K562 (cell line): Measurements from ENCODE around the gene SLC1A5. TPM values are rescaled to one million over a fixed set of nuclear protein-coding genes. Genes with fewer than 3 reads are reported as not detected.

Source experiments
- FOXA3 ChIP-seq, 2 experiments: fragments of 450-650 bp in 1 of 2; sonication (generic) in 1 of 2; formaldehyde crosslinking; IDR thresholded peaks in 1 of 2; conservative IDR thresholded peaks in 1 of 2; 2 replicates each; pipeline versions ENCODE4 v1.4.0 to v1.8.0; 2020 to 2022; ENCODE audit warnings: mild to moderate bottlenecking in 2 of 2, missing genetic modification reagents in 1 of 2
- KAT7 ChIP-seq: sonication (generic); formaldehyde crosslinking; IDR thresholded peaks from 2 replicates; pipeline ENCODE4 v1.8.0; 2022; ENCODE audit warnings: missing genetic modification reagents, mild to moderate bottlenecking, borderline replicate concordance
- KLF6 ChIP-seq: fragments of 250-450 bp; sonication (Bioruptor Pico); IDR thresholded peaks from 2 replicates; pipeline ENCODE4 v1.4.0; 2020; ENCODE audit warnings: mild to moderate bottlenecking, moderate library complexity, borderline replicate concordance
- MAFK ChIP-seq: IDR thresholded peaks from 2 replicates; pipeline ENCODE4 v1.6.1; 2011; ENCODE audit warnings: low read length, improper control_type of control experiment
- PTBP1 ChIP-seq: fragments of 200-400 bp; formaldehyde crosslinking; IDR thresholded peaks from 2 replicates; pipeline ENCODE4 v1.6.1; 2017; ENCODE audit warnings: low read depth, low read length
- RNF2 ChIP-seq: sonication (generic); IDR thresholded peaks from 2 replicates; pipeline ENCODE4 v1.6.1; 2016
- SMC3 ChIP-seq: conservative IDR thresholded peaks from 2 replicates; pipeline ENCODE4 v1.6.1; 2011; ENCODE audit warnings: low read depth, low read length, improper control_type of control experiment; ENCODE audit not compliant: insufficient read depth
- ZEB2 ChIP-seq: fragments of 450-650 bp; IDR thresholded peaks from 2 replicates; pipeline ENCODE4 v1.6.1; 2016
- ZNF282 ChIP-seq: sonication (generic); formaldehyde crosslinking; IDR thresholded peaks from 2 replicates; pipeline ENCODE4 v1.8.1; 2023; ENCODE audit warnings: missing genetic modification reagents
- ZZZ3 ChIP-seq: fragments of 450-650 bp; IDR thresholded peaks from 2 replicates; pipeline ENCODE4 v1.6.1; 2016; ENCODE audit warnings: antibody characterized with exemption, mild to moderate bottlenecking, moderate library complexity
- polyA plus RNA-seq, 8 experiments: library from polyadenylated mRNA; depleted of rRNA in 4 of 8; stranded (reverse) in 5 of 8; unstranded in 3 of 8; fragments of >200 nt; fragmentation: Nextera tagmentation in 2 of 8; fragmentation: Illumina TruSeq in 1 of 8; extraction: Ambion mirVana in 2 of 8; extraction: Trizol in 1 of 8; gene quantifications; 2 replicates each; pipeline versions ENCODE4 v1.2.1 to v1.2.3, GENCODE V29; 2011 to 2014; ENCODE audit warnings: inconsistent platforms in 1 of 8, missing spikeins in 1 of 8
- total RNA-seq, 7 experiments: library from RNA; depleted of rRNA in 6 of 7; stranded (reverse); fragments of >200 nt in 6 of 7; fragmentation: Illumina TruSeq in 2 of 7; extraction: Trizol in 2 of 7; gene quantifications; 2 replicates each; pipeline versions ENCODE4 v1.2.1 to v1.2.3, GENCODE V29; 2011 to 2021; ENCODE audit warnings: low replicate concordance in 1 of 7
- TF ChIP-seq, protein P1 (sequence below): conservative IDR thresholded peaks from 2 replicates; pipeline ENCODE4 v1.6.1; 2011; ENCODE audit warnings: low read depth, mild to moderate bottlenecking, low read length; ENCODE audit not compliant: control insufficient read depth
- TF ChIP-seq, protein P2 (sequence below), 2 experiments: fragments of 450-650 bp; IDR thresholded peaks; 2 replicates each; pipeline ENCODE4 v1.6.1; 2018; ENCODE audit warnings: mild to moderate bottlenecking in 2 of 2, low read depth in 1 of 2; ENCODE audit not compliant: partially characterized antibody in 2 of 2
- TF ChIP-seq, protein P3 (sequence below): fragments of 250-450 bp; sonication (Bioruptor Pico); IDR thresholded peaks from 2 replicates; pipeline ENCODE4 v1.5.0; 2021
- TF ChIP-seq, protein P4 (sequence below): sonication (generic); formaldehyde crosslinking; IDR thresholded peaks from 2 replicates; pipeline ENCODE4 v1.8.0; 2022; ENCODE audit warnings: missing genetic modification reagents, mild to moderate bottlenecking, borderline replicate concordance
- TF ChIP-seq, protein P5 (sequence below), 2 experiments: fragments of 450-650 bp in 1 of 2; sonication (generic) in 1 of 2; formaldehyde crosslinking; conservative IDR thresholded peaks; 2 replicates each; pipeline versions ENCODE4 v1.4.0 to v1.8.1; 2020 to 2022; ENCODE audit warnings: mild to moderate bottlenecking in 1 of 2, missing genetic modification reagents in 1 of 2
- TF ChIP-seq, protein P6 (sequence below): IDR thresholded peaks from 2 replicates; pipeline ENCODE4 v1.6.1; 2012; ENCODE audit warnings: low read depth, low read length, improper control_type of control experiment, borderline replicate concordance

Gene SLC1A5
- total and polyA plus RNA-seq, 9 of the 15 experiments (the other 6 are each of a cell fraction or from before 2014, with no cell fraction given) = 31.2 to 417 (median 134) TPM

DNA sequence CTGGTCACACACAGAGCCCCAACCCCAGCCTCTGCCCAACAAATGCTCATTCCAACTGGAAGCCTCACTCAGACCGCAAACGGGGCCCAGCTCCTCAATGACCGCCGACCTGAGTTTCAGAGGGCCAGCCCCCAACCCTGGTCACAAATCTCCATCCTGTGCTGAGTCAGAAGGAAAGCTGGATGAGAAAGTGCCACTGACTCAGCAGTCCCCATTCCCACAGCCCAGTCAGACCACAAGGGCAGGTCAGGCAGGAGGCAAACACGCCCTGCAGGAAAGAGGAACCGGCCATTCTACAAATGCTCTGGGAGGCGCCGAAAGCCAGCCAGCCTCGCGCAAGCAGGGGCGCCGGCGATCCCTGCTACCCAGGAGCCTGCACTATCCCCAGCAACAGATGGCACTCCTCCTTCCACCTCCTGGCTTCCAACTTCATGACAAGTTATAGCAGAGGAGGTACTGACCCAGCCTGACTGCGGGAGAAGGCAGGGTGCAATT is 57.3 kb downstream of the SLC1A5 start (continued):
- TF ChIP-seq, protein P1, sequence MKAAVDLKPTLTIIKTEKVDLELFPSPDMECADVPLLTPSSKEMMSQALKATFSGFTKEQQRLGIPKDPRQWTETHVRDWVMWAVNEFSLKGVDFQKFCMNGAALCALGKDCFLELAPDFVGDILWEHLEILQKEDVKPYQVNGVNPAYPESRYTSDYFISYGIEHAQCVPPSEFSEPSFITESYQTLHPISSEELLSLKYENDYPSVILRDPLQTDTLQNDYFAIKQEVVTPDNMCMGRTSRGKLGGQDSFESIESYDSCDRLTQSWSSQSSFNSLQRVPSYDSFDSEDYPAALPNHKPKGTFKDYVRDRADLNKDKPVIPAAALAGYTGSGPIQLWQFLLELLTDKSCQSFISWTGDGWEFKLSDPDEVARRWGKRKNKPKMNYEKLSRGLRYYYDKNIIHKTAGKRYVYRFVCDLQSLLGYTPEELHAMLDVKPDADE = no peak; the same call in 1 of the 2 replicates
- TF ChIP-seq PTBP1 (0 out of 2 replicates have a peak, but pooled peaks have one; percentile 41), KLF6 (CRISPR knock-in tag) (no peak), FOXA3 (CRISPR knock-in tag; conservative IDR thresholded peaks at IDR 0.05 in 1 of 2, IDR thresholded peaks at IDR 0.05 in 1 of 2) (no peak), SMC3 (no peak), ZEB2 (0 out of 2 replicates have a peak, but pooled peaks have one; percentile 12), ZZZ3 (no peak), MAFK (peak; percentile 94), KAT7 (CRISPR knock-in tag) (no peak), ZNF282 (CRISPR knock-in tag) (no peak), RNF2 (peak; percentile 77)
- TF ChIP-seq, protein P2, sequence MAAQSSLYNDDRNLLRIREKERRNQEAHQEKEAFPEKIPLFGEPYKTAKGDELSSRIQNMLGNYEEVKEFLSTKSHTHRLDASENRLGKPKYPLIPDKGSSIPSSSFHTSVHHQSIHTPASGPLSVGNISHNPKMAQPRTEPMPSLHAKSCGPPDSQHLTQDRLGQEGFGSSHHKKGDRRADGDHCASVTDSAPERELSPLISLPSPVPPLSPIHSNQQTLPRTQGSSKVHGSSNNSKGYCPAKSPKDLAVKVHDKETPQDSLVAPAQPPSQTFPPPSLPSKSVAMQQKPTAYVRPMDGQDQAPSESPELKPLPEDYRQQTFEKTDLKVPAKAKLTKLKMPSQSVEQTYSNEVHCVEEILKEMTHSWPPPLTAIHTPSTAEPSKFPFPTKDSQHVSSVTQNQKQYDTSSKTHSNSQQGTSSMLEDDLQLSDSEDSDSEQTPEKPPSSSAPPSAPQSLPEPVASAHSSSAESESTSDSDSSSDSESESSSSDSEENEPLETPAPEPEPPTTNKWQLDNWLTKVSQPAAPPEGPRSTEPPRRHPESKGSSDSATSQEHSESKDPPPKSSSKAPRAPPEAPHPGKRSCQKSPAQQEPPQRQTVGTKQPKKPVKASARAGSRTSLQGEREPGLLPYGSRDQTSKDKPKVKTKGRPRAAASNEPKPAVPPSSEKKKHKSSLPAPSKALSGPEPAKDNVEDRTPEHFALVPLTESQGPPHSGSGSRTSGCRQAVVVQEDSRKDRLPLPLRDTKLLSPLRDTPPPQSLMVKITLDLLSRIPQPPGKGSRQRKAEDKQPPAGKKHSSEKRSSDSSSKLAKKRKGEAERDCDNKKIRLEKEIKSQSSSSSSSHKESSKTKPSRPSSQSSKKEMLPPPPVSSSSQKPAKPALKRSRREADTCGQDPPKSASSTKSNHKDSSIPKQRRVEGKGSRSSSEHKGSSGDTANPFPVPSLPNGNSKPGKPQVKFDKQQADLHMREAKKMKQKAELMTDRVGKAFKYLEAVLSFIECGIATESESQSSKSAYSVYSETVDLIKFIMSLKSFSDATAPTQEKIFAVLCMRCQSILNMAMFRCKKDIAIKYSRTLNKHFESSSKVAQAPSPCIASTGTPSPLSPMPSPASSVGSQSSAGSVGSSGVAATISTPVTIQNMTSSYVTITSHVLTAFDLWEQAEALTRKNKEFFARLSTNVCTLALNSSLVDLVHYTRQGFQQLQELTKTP (IDR thresholded peaks at IDR 0.05; ENCODE audit: low read depth in 1 of 2, partially characterized antibody in 2 of 2) = no peak
- TF ChIP-seq, protein P3, sequence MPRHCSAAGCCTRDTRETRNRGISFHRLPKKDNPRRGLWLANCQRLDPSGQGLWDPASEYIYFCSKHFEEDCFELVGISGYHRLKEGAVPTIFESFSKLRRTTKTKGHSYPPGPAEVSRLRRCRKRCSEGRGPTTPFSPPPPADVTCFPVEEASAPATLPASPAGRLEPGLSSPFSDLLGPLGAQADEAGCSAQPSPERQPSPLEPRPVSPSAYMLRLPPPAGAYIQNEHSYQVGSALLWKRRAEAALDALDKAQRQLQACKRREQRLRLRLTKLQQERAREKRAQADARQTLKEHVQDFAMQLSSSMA = no peak
- TF ChIP-seq, protein P4, sequence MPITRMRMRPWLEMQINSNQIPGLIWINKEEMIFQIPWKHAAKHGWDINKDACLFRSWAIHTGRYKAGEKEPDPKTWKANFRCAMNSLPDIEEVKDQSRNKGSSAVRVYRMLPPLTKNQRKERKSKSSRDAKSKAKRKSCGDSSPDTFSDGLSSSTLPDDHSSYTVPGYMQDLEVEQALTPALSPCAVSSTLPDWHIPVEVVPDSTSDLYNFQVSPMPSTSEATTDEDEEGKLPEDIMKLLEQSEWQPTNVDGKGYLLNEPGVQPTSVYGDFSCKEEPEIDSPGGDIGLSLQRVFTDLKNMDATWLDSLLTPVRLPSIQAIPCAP = no peak
- TF ChIP-seq, protein P5, sequence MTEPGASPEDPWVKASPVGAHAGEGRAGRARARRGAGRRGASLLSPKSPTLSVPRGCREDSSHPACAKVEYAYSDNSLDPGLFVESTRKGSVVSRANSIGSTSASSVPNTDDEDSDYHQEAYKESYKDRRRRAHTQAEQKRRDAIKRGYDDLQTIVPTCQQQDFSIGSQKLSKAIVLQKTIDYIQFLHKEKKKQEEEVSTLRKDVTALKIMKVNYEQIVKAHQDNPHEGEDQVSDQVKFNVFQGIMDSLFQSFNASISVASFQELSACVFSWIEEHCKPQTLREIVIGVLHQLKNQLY (CRISPR knock-in tag; conservative IDR thresholded peaks at IDR 0.05) = no peak
- TF ChIP-seq, protein P6, sequence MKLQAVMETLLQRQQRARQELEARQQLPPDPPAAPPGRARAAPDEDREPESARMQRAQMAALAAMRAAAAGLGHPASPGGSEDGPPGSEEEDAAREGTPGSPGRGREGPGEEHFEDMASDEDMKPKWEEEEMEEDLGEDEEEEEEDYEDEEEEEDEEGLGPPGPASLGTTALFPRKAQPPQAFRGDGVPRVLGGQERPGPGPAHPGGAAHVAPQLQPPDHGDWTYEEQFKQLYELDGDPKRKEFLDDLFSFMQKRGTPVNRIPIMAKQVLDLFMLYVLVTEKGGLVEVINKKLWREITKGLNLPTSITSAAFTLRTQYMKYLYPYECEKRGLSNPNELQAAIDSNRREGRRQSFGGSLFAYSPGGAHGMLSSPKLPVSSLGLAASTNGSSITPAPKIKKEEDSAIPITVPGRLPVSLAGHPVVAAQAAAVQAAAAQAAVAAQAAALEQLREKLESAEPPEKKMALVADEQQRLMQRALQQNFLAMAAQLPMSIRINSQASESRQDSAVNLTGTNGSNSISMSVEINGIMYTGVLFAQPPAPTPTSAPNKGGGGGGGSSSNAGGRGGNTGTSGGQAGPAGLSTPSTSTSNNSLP = no peak
